ENCODE measurements around the gene EVC. TPM values are rescaled to one million over a fixed set of nuclear protein-coding genes. Genes with fewer than 3 reads are reported as not detected.

The EVC gene
- total and polyA plus RNA-seq, 4 donors = 2.9 to 40.8 (median 13.6) TPM

DNA sequence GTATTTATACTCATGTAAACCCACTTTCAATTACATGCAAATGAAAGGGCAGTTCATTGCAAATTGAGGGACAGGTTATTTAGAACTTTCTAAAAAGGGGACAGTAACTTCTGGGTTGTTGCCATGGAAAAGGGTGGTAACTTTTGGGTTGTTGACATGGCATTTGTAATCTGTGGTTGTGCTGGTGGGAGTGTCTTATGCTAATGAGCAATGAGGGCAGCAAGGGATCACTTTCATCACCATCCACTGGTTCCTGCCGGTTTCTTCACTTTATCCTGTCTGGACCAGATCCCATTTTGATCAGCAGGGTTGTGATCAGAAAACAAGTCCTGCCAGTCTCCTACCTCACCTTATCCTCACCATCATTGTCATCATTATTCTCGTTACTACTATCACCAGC, 32.0 kb downstream of the EVC start:
- Histone ChIP-seq H3K4me3 (no peak overlapping the region), H3K9me3 (ENCODE audit: control insufficient read depth in 4 of 4, insufficient read depth in 3 of 4, low read length in 3 of 4) (no peaks in the 10 kb centered on the region), H3K27me3 (ENCODE audit: control insufficient read depth in 3 of 3, insufficient read depth in 3 of 3, low read length in 2 of 3) (no peaks in the 10 kb centered on the region), H3K36me3 (ENCODE audit: control insufficient read depth in 4 of 4, insufficient read depth in 4 of 4, low read length in 4 of 4) (peaks cover 0 to 37% (median 11%) of the 10 kb centered on the region in 4 donors), H3K27ac (ENCODE audit: low read depth in 1 of 2, low read length in 1 of 2) (no peak overlapping the region), H3K9ac (ENCODE audit: insufficient read depth in 1 of 2, low read length in 2 of 2) (no peak overlapping the region), H3K4me1 (ENCODE audit: control insufficient read depth in 5 of 5, insufficient read depth in 5 of 5, low read length in 5 of 5) (peaks cover 0 to 14% (median 0%) of the 10 kb centered on the region in 5 donors)
- DNase-seq (no peak), ATAC-seq (ENCODE audit: insufficient read depth, low FRiP score) (no peak)
- TF ChIP-seq, protein P1, sequence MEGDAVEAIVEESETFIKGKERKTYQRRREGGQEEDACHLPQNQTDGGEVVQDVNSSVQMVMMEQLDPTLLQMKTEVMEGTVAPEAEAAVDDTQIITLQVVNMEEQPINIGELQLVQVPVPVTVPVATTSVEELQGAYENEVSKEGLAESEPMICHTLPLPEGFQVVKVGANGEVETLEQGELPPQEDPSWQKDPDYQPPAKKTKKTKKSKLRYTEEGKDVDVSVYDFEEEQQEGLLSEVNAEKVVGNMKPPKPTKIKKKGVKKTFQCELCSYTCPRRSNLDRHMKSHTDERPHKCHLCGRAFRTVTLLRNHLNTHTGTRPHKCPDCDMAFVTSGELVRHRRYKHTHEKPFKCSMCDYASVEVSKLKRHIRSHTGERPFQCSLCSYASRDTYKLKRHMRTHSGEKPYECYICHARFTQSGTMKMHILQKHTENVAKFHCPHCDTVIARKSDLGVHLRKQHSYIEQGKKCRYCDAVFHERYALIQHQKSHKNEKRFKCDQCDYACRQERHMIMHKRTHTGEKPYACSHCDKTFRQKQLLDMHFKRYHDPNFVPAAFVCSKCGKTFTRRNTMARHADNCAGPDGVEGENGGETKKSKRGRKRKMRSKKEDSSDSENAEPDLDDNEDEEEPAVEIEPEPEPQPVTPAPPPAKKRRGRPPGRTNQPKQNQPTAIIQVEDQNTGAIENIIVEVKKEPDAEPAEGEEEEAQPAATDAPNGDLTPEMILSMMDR (IDR thresholded peaks at IDR 0.05; ENCODE audit: control extremely low read depth, extremely low read depth) = no peak
- WGBS, 2 donors = 86 to 93% methylated on average over 2 of the region's 2 CpGs

GRCh38 chr4:5746250-5746649, 35.2 kb downstream of the EVC start:
- Histone ChIP-seq H3K4me3 (no peak overlapping the region), H3K27ac (ENCODE audit: low read depth in 1 of 2, low read length in 1 of 2) (no peak overlapping the region), H3K9ac (ENCODE audit: insufficient read depth in 1 of 2, low read length in 2 of 2) (no peak overlapping the region), H3K36me3 (ENCODE audit: control insufficient read depth in 4 of 4, insufficient read depth in 4 of 4, low read length in 4 of 4) (peaks cover 0 to 38% (median 18%) of the 10 kb centered on the region in 4 donors), H3K4me1 (ENCODE audit: control insufficient read depth in 5 of 5, insufficient read depth in 5 of 5, low read length in 5 of 5) (peaks cover 0 to 25% (median 0%) of the 10 kb centered on the region in 5 donors), H3K27me3 (ENCODE audit: control insufficient read depth in 3 of 3, insufficient read depth in 3 of 3, low read length in 2 of 3) (no peaks in the 10 kb centered on the region), H3K9me3 (ENCODE audit: control insufficient read depth in 4 of 4, insufficient read depth in 3 of 4, low read length in 3 of 4) (no peaks in the 10 kb centered on the region)
- 91 to 95% methylated on average over 5 of the region's 5 CpGs for WGBS, 2 donors
- TF ChIP-seq, protein P1 (IDR thresholded peaks at IDR 0.05; ENCODE audit: control extremely low read depth, extremely low read depth) = no peak
- DNase-seq (no peak), ATAC-seq (ENCODE audit: insufficient read depth, low FRiP score) (no peak)

DNA sequence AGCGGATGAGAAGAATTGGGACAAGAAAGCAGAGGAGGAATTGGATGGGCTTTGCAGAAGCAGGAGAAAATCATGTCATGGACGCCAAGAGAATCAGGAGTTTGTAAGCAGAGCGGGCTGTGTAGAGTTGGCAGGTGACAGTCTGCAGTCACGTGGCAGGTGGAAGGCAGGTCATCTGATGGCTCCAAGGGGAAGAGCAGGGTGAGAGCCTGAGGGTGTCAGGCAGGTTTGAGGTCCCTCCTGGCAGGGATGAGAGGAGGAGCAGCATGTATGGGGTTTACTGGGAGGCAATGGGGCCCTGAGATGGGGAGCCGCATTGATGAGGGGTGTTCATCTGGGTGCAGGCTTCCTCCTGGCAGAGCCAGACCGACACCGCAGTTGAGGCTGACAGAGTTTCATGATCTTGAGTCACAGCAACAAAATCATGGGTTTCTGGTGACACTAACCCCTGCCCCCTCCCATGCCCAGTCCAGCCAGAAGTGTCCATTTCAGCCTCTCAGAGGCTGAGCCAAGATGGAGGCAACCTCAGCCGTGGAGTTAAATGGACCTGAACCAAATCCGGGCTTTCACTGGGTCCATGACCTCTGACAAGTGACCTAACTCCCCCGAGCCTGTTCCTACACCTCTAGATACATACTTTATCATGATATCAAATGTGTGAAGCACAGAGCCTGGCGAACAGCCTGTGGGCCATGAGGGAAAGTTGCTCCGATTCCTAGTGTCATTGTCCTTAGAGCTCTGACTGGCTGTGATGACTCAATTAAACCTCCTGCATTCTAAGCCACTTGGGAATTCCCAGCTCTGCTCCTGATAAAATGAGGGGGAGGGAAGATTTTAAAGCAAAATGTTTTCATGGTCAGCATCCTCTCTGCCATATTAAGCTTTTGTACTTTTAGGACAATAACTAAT, 36.1 kb downstream of the EVC start:
- H3K9ac ChIP-seq (ENCODE audit: insufficient read depth in 1 of 2, low read length in 2 of 2) = no peak overlapping the region
- ATAC-seq (ENCODE audit: insufficient read depth, low FRiP score) = no peak
- peak in 2 of 3 donors; percentile 7 to 38 for DNase-seq
- peak overlapping the region in 1 of 2 donors; percentile 10 for H3K27ac ChIP-seq (ENCODE audit: low read depth in 1 of 2, low read length in 1 of 2)
- H3K36me3 ChIP-seq (ENCODE audit: control insufficient read depth in 4 of 4, insufficient read depth in 4 of 4, low read length in 4 of 4) = peaks cover 0 to 39% (median 17%) of the 10 kb centered on the region in 4 donors
- H3K27me3 ChIP-seq (ENCODE audit: control insufficient read depth in 3 of 3, insufficient read depth in 3 of 3, low read length in 2 of 3) = no peaks in the 10 kb centered on the region
- no peak overlapping the region for H3K4me3 ChIP-seq
- WGBS, 2 donors = 72 to 77% methylated on average over 12 of the region's 12 CpGs
- no peaks in the 10 kb centered on the region for H3K9me3 ChIP-seq (ENCODE audit: control insufficient read depth in 4 of 4, insufficient read depth in 3 of 4, low read length in 3 of 4)
- peaks cover 0 to 33% (median 0%) of the 10 kb centered on the region in 5 donors for H3K4me1 ChIP-seq (ENCODE audit: control insufficient read depth in 5 of 5, insufficient read depth in 5 of 5, low read length in 5 of 5)
- TF ChIP-seq, protein P1 (IDR thresholded peaks at IDR 0.05; ENCODE audit: control extremely low read depth, extremely low read depth) = no peak

All from lung (tissue), 12 donors.